Islet precursor cell (in vitro differentiated cells): ENCODE results near the gene SLC8A1.
A peak's percentile ranks its signal among the peaks of the same experiment; 100 is the strongest.

Source experiments
- DNase-seq: peaks from one replicate; pipeline ENCODE4 v3.0.0-alpha.2; 2018

SLC8A1 gene

GRCh38 chr2:40380721-40381120 lies 71.2 kb downstream of the SLC8A1 start:
- no peak for DNase-seq

GRCh38 chr2:40380041-40380440 lies 71.8 kb downstream of the SLC8A1 start:
- no peak for DNase-seq

GRCh38 chr2:40374543-40375240 lies 77.2 kb downstream of the SLC8A1 start:
- no peak for DNase-seq

GRCh38 chr2:40373111-40373510 lies 78.8 kb downstream of the SLC8A1 start:
- no peak for DNase-seq

- no peak for DNase-seq
These were observed 79.5 kb downstream of the SLC8A1 start for GRCh38 chr2:40372283-40372985.

GRCh38 chr2:40371525-40372282 lies 80.2 kb downstream of the SLC8A1 start:
- peak; percentile 88 for DNase-seq

- no peak for DNase-seq
These were observed 81.9 kb downstream of the SLC8A1 start for GRCh38 chr2:40370007-40370395.

- DNase-seq: no peak
These were observed 82.5 kb downstream of the SLC8A1 start for GRCh38 chr2:40369267-40370006.

GRCh38 chr2:40367652-40368051 lies 84.2 kb downstream of the SLC8A1 start:
- no peak for DNase-seq

- DNase-seq: no peak
These were observed 84.9 kb downstream of the SLC8A1 start for GRCh38 chr2:40367032-40367431.

- no peak for DNase-seq
These were observed 87.6 kb downstream of the SLC8A1 start for GRCh38 chr2:40364151-40364874.

GRCh38 chr2:40363631-40364030 lies 88.3 kb downstream of the SLC8A1 start:
- no peak for DNase-seq

GRCh38 chr2:40363231-40363630 lies 88.7 kb downstream of the SLC8A1 start:
- DNase-seq: no peak

GRCh38 chr2:40361478-40361877 lies 90.4 kb downstream of the SLC8A1 start:
- DNase-seq: no peak

- no peak for DNase-seq
These were observed 91.2 kb downstream of the SLC8A1 start for GRCh38 chr2:40360652-40361051.

- no peak for DNase-seq
These were observed 92.1 kb downstream of the SLC8A1 start for GRCh38 chr2:40359811-40360210.

- no peak for DNase-seq
These were observed 93.1 kb downstream of the SLC8A1 start for GRCh38 chr2:40358783-40359182.

- no peak for DNase-seq
These were observed 94.2 kb downstream of the SLC8A1 start for GRCh38 chr2:40357667-40358066.

- DNase-seq: no peak
These were observed 96.4 kb downstream of the SLC8A1 start for GRCh38 chr2:40355451-40355850.

- DNase-seq: no peak
These were observed 98.7 kb downstream of the SLC8A1 start for GRCh38 chr2:40353231-40353630.

GRCh38 chr2:40352703-40353099 lies 99.2 kb downstream of the SLC8A1 start:
- no peak for DNase-seq

- no peak for DNase-seq
These were observed 99.7 kb downstream of the SLC8A1 start for GRCh38 chr2:40352041-40352702.
